NCI-H526 treated with DMSO at 0.1 percent for 48 hours (cell line): ENCODE results near the gene OLFM1.
"Not testable (repeated sequence)": the region's sequence is repeated elsewhere in the genome, so short reads cannot be mapped to it uniquely, and the experiment has no call there.

ENCODE experiments used
- DNase-seq: peaks from one replicate; lab custom pipeline; 2025; lab: John Stamatoyannopoulos, UW

OLFM1 gene

DNA sequence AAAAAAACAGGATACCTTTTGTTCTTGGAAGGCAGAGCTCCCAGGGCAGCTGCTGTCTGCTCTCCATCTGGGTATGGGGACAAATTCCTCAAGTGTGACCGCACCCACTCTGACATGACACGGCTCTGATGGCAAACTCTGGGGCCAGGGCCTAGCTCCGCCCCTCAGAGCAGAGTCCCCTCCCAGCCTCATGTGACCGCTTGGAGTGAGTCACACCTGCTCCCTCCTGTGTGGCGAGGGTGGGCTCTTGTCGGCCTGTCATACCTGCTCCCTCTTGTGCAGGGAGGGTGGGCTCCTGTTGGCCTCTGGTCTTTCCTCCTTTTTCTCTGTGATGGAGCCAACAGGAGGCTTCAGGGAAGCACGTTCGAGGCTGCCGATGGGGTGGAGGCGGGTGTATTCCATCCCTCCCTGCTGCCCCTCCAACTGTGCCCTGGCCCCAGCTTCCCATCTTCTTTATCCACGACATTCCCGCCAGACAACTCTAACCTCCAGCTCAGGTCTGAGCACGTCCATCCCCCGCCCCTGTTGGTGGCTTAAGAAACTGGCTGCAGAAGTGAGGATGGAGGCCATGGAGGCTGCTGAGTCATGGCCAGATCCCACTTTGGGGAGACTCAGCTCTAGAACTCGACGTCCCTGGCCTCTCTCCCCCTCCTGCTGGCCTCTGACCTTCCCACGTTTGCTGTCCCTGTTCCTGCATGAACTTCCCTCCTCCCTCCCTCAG is 65.3 kb downstream of the OLFM1 start:
- no peak for DNase-seq

DNA sequence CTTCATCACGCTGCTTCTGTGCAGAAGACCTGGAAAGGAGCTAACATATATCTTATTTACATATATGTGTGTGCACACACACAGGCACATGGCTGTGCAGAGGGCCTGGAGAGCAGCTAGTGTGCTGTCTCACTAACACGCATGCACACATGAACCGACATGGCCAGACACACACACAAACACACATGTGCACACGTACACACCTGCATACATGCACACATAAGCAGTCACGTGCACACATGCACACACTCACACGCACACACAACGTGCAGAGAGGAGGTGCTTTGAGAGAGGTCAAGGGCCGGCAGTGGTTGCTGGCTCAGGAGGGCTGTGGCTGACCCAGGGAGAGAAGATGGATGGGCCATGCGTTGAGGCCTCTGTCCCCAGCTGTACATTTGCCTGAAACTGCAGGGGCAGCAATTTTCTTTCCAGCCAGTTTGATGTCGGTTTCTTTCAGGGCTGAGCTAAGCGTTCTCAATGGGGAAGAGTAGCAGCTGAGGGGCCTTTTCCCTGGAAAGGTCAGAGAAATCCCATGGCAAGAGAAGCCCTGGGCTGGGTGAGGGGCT is 66.7 kb downstream of the OLFM1 start:
- no peak for DNase-seq

DNA sequence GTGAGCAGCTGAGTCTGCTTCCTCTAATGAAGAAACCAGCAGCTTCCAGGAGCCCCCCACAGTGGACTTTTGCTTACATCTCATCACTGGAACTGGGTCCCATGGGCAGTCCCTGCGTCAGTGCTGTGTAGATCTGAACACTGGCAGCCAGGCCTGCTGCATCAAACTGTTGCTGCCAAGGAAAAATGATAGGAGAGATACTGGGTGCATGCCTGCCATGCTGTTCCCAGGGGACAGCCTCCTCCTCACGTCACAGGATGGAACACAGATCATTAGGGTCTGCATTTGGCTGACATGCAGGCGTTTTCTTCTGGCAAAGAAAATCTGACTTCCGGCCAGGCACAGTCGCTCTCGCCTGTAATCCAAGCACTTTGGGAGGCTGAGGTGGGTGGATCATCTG is 67.9 kb downstream of the OLFM1 start:
- no peak for DNase-seq

DNA sequence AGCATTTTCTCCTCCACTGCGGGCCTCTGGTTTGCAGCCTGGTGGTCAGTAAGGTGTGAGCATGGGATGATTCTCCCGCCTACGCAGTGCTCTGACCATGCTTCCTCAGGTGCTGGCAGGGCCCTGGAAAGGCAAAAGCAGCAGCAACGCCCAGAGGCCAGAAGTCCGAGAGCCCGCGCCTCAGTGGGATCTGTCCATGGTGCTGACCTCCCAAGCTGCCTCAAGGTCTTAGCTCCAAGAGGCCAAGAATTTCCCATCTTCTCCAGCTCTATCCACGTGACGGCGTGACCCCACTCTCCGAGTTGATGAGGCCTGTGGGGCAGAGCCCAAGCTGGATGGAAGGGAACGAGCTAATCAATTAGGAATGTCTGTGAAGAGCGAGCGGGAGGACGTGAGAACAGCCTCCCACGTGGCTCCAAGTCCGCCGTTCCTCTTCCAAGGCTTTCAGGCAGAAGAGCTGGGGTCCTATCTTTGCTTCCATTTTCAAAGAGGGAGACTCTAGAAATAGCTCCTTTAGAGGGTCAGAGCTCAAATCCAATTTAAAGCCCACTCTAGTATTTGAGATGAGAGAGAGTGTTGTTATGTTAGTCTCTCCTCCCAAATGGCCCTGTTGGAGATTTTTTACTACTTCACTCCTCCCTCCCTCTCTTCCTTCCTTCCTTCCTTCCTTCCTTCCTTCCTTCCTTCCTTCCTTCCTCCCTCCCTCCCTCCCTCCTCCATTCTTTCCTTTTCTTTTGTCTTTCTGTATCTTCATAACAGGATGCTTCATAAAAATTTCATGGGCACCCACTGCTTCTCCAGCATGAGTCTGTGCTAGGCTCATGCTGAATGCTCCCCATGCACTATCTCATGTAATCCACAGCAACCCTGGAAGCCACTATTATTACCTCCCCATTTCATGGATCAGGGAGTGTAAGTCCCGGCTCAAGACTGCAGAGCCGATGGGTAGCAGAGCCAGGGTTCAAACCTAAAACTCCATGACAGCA is 69.3 kb downstream of the OLFM1 start:
- DNase-seq: no peak

DNA sequence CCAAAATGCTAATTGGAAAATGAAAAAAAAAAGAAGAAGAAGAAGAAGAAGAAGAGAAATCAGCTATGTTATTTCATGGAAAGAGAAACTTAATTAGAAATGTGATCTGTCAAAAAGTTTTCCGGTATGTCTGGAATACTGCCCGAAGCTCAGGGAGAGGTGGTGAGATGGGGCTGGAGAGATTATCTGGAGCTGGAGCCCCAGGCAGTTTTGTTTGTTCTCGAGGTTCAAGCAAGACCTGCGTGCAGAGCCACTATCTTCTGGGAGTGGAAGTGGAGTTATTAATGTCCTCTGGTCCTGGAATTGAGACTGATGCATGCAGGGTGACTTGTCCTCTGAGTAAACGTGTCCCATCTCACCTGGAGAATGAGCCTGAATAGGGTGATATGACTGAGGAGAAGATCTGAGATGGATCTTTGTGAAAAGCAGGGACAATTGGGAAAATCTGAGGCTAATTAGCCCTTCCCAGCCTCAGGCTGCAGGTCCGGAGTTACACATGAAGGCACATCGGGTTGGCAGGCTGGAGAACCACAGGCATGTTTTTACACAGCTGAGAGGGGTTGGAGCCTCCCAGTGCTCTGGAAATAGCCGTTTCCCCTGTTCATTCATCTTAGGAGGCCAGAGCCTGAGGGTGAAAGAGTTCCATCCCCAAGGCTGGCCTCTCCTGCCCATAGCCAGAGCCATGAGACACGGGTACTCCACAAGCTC is 70.5 kb downstream of the OLFM1 start:
- DNase-seq: no peak

DNA sequence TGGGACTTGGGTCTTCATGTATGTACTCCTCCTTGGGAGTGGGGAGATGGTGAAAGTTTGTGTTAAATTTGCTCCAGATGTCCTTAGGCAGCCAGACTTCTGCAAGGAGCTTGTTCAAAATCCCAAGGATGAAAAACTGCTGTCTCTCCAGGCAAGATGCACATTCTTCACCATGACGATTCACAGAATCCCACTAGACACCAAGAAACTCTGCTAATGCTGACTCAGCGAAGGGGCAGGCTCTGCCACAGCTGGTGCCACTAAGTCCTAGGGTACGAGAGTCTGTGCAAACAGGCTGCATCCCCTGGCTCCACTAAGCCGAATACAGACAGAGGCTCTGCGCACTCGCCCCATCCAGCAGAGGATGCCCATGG is 71.1 kb downstream of the OLFM1 start:
- DNase-seq: no peak

DNA sequence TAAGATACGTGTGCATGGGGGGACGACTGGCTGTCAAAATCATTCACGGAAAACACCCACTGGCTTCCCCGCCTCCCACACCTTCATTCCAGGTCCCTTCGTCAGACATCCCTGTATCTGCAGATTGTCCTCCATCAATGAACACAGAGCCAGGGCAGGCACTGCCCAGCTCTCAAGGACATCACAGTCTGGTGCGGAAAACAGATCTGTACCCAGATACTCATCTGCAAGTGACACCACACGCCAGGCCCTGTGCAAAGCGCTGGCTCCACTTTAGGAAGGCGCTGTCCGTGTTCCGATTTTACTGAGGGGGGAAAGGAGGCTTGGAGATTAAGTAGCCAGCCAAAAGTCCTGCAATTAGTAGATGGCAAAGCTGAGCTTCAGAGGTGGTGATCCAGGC is 72.3 kb downstream of the OLFM1 start:
- no peak for DNase-seq

DNA sequence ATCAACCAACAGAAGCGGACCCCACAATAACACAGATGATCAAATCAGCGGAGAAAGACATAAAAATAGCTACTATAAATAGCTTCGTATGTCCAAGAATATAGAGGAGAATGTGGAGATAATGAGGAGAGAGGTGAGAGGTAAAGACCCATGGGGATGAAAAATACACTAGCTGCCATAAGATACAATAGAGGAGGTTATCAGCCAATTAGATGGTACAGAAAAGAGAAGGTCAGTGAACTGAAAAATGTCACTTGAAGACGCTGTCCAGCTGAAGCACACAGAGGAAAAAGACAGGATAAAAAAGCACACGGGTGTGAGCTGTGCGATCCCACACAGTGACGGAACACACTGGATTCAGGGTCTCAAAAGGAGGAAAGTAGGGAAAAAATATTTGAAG is 73.4 kb downstream of the OLFM1 start:
- no peak for DNase-seq

DNA sequence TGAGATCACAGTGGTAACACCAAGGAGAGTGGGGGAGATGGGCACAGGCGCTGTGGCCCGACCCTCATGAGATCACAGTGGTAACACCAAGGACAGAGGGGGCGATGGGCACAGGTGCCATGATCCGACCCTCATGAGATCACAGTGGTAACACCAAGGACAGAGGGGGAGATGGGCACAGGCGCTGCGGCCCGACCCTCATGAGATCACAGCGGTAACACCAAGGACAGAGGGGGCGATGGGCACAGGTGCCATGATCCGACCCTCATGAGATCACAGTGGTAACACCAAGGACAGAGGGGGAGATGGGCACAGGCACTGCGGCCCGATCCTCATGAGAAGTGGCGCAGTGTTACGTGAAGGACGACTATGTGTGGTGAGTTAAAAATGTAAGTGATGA is 75.1 kb downstream of the OLFM1 start:
- not testable (repeated sequence) for DNase-seq

DNA sequence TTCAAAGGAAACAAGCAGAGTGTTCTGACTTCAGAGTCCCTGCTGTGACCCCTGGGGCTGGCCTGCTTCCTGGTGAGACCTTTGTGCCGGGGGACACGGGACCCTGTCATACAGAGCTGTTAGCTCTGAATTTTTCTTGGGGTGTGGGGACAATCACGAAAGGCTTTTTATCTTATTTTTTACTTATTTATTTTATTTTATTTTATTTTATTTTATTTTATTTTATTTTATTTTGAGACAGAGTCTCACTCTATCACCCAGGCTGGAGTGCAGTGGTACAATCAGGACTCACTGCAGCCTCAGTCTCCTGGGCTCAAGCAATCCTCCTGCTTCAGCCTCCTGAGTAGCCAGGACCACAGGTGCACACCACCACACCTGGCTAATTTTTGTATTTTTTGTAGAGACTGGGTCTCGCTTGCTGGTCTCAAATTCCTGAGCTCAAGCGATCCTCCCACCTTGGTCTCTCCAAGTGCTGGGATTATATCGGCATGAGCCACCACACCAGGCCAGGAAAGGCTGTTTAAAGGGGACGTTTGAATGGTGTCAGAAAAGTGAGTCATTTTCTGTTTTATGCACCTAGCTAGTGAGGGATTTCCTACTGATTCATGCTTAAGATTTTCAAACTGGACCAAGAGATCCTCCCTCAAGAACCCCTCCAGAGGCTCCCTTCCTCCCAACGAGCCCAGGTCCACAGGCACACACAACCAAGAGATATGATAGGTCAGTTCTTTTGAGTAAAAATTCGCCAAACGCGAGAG is 75.7 kb downstream of the OLFM1 start:
- no peak for DNase-seq

DNA sequence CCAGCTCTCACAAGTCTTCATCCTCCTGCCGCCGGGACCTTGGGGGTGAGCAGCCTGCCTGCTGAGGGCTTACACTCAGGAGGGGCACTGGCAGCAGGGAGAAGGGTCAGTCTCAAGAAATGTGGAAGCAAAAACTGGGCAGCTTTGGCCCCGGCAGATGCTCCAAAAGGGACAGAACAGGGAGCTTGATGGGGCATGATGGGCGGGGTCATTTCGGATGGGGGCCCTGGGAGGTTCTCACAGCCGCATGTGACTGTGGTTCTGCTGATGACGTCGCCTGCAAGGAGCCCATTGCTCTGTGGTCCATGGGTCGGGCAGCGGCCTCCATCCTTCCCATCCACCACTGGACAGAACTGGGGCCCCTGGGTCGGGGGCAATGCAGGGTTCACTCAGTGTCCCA is 76.6 kb downstream of the OLFM1 start:
- DNase-seq: no peak

DNA sequence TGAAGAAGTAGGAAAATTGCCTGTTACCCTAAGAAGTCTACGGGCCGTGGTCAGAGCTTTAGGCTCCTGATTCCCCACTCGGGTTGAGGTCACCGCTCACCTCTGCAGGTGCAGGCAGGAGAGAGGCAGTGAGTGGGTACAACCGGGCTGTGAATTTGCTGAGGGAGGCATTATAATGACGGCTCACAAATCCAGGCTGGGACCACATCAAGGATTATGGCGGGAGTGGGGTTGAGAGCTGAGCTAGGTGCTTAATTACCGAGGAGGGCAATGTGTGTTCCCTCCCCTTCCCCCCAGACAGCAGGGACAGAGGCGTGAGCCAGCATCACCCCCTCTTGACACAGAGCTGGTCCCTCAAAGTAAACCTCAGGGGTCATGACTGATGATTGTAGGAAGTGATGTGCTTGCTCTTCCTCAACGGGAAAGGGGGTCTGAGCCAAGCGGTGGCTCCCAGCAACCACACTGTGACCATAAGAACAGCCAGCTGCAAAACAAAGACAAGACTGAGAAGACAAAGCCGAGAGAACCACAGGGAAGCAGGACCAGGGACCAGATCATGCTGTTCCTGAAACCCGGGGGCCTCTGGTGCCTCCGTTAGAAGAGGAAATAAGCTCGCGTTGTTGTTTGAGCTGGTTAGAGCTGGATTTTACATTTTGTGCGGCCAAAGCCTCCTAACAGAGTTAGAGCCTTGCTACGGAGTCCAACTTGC is 77.7 kb downstream of the OLFM1 start:
- DNase-seq: no peak

DNA sequence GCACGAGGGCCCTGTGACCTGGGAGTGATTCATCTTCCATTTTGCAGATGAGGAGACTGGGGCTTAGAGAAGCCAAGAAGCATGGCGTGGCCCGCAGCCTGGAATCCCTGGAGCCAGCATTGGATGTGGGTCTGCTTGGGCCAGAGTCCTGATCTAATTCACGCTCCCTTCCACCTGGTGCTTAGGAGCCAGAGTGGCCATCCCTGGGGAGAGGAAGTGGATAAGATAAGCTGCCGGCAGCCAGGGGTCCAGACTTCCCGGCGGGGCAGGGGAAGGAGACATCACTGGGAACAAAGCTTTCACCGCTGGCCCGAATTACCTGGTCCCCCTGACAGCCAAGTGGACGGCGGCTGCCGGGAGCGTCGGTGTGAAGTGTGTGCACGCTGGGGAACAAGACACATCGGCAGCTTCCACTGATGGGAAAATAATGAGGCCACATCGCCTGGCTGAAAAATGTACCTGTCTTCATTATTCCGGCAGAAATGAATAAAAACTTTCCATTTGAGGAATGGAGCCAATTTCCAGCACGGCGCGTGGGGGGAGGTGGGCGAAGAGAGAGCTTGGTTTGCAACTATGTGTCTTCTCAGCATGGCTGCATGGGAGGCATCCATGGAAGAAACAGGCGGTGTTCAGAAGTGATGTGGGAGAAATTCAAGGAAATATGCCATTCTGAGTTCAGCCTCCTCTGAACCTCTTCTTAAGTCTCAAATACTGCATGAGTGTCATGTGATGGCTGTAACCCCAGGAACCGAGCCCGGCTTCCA is 78.5 kb downstream of the OLFM1 start:
- no peak for DNase-seq

DNA sequence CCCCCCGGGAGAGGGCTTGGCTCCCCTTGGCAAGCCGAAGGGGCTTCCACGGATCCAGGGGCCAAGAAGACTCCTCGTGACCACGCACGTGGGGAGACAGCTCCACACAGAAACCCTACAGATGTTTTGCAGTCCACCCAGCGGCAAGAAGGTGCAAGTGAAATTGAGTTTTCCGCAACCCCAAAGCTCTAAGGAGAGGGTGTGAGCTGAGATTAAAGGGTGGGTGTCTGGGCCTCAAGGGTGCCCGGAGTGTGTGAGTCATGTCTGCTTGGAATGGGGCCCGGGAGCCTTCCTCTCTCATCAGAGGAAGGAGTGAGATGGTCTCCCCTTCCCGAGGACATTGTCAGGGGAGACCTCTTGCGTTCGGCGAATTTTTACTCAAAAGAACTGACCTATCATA is 79.1 kb downstream of the OLFM1 start:
- no peak for DNase-seq

DNA sequence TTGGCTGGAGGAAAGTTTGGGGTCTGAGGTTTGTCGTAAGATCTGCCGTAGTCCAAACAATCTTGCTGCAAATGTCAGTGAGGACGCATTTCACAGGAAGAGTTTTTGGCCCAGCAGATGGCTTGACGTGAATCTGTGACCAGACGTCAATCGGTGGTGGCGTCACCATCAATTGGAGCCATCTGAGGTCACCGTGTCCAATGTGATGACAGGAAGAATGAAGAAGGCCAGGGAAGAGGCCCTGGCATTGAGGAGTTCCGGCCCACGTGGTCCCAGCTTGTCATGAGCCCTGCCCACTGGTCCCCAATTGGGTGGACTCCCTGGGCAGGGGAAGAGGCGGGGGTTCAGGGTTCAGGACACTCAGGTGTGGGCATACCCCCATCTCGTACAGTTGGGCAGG is 79.9 kb downstream of the OLFM1 start:
- DNase-seq: no peak

DNA sequence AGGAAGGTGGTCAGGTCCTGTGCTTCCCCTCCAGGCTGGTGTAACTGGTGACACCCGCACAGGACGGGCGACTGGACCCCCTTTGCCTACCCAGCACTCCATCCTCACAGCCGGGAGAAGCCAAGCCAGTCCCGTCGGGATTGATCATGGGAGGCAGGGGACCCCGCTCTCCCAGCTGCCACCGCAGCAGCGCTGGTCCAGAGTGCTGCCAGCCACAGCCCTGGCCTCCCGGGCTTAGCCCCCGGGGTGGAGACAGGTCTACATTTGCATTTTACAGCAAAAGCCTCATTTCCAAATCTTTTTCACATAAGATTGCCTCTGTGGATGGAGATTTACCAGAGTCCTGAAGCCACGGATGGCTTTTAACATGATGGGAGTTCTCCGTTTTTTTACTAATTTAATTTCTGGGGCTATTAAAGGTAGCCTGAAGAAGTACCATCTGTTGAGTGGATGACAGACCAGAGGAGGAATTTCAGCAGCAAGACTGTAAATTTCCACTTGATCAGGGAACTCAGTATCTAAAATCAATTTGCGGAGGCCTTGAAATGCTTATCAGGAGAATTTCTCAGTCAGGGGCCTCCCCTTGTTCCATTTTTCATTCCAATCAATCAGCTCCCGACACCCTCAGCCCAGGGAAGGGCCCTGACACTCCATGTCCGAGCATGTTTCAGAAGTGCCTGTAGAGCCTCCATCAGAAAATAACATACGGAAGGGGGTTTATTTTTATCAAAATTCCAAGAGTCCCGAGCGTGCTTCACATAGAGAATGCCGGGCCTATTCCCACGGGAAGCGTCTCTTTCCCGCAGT is 80.6 kb downstream of the OLFM1 start:
- DNase-seq: no peak

DNA sequence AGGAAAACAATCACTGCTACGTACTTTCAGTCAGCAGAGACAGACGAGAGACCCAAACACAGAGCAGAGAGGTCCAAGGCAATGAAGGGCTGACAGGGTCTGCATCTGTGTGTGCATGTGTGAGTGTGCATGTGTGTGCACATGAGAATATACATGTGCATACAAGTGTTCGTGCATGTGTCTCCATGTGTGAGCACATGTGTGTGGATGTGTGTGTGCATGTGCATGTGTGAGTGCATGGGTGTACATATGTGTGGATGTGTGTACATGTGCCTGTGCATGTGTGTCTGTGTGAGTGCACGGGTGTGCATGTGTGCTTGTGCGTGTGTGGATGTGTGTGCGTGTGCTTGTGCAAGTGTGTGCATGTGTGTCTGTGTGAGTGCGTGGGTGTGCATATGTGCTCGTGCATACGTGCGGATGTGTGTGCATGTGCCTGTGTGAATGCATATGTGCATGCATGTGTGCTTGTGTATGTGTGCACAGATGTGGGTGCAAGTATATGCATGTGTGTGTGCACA is 82.3 kb downstream of the OLFM1 start:
- no peak for DNase-seq

DNA sequence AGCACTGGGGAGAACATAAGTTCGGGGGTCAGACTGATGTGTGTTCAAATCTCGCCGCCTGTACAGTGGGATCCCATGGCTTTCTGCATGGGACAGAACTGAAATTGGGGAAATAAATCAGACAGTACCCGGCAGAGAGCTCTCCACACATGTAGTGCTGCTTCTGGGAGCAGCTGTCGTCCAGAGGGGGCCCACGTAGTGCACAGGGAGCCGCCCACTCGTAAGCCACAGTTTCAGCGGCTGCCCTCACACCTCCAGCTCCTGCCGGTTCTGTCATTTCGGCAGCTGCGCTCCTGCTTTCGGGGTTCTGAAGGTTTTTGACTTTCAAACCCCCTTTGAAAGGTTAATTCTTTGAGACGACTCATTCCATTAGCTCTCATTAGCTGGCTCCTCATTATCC is 83.1 kb downstream of the OLFM1 start:
- no peak for DNase-seq
